ENCODE results near the gene DMXL2.

- no peak for TF ChIP-seq CTCF (IDR thresholded peaks at IDR 0.05)
- no peak for TF ChIP-seq POLR2A (IDR thresholded peaks at IDR 0.05)
Observed at GRCh38 chr15:51424780-51425179, 197.8 kb downstream of the DMXL2 start.
